ENCODE results near the gene BICDL2.
"Not testable (repeated sequence)": the region's sequence is repeated elsewhere in the genome, so short reads cannot be mapped to it uniquely, and the experiment has no call there.

BICDL2 gene

GRCh38 chr16:3036726-3037315 is at the start of gene BICDL2:
TSS of gene BICDL2 (minus strand) at chr16:3036944. CDS start at chr16:3035496, 1,448 bp downstream.
- no peak for DNase-seq

GRCh38 chr16:3085868-3086595 is 49.3 kb upstream of the BICDL2 start:
- DNase-seq, result no peak

GRCh38 chr16:3084969-3085670 is 48.4 kb upstream of the BICDL2 start:
- DNase-seq, result no peak

DNA sequence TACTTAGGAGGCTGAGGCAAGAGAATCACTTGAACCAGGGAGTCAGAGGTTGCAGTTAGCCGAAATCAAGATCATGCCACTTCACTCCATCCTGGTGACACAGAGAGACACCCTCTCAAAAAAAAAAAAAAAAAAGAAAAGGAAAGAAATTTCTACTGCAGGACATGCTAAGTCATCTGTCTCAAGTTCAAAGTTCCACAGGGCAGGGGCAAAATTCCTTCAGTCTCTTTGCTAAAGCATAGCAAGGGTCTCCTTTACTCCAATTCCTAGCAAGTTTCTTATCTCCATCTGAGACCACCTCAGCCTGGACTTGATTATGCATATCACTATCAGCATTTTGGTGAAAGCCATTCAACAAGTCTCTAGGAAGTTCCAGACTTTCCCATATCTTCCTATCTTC is 47.7 kb upstream of the BICDL2 start:
- DNase-seq, result no peak

- DNase-seq, result not testable (repeated sequence)
These were observed 46.7 kb upstream of the BICDL2 start for GRCh38 chr16:3083408-3083807.

GRCh38 chr16:3081957-3082356 is 45.2 kb upstream of the BICDL2 start:
- not testable (repeated sequence) for DNase-seq

GRCh38 chr16:3080024-3080423 is 43.3 kb upstream of the BICDL2 start:
- no peak for DNase-seq

- DNase-seq, result no peak
These were observed 39.8 kb upstream of the BICDL2 start for GRCh38 chr16:3076577-3076976.

DNA sequence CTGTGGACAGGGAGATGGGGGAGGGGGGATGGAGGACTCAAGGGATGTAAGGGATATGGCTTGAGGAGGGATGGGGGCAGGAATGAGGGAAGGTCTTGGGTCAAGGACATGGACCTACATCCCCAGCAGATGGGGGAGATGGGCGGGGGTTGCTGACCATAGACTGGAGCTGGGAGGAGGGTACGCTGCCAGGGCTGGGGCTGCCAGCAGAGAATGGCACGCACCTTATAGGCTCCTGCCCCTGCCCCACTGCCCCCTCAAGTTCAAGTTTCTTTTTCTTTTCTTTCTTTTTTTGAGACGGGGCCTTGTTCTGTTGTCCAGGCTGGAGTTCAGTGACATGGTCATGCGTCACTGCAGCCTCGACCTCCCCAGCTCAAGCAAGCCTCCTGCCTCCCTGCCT is 39.2 kb upstream of the BICDL2 start:
- not testable (repeated sequence) for DNase-seq

DNA sequence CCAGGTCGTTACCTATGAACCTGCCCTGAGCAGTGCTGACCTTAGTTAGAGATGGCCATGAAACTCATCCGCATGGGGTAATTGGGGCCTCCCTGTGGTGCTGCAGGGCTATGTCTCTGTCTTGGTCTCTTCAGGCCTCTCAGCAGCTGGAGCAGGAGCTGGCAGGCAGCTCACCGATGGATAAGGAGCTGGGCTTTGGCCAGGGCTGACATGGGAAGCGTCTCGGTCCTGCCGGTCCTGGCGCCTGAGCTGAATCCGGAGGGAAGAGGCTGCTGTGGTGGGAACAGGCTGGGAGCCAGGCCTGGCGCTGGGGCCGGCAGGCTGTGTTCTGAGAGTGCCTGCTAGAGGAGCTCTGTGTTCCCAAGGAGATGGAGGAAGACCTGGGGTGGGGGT is 38.8 kb upstream of the BICDL2 start:
- DNase-seq, result no peak

DNA sequence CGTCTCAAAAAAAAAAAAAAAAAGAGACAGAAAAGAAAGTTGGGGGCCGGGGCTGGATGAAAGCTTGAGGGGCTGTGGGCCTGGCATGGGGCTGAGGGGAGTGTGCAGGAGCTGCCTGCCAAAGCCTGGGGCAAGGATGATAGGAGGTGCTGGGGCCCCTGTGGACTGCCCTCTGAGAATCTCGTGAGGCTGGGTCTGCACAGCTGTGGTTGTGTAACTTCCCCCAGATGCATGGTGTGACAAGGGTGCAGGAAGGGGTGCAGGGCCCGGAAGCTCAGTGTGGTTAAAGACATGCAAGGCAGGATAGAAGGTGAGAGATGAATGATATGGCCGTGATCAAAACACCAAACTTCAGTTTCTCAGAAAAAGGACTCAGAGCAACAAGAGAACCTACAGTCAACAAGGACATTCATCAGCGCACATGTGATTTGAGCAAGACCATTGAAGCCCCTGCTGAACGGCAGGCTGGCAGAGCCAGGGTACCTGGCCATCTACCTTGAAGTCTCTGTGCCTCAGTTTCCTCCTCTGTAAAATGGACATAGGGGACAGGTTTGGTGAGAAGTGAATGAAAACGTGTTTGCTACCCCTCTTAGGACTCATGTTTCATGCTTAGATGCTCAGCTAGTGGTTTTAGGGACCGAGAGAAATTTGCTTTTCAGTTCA is 38.2 kb upstream of the BICDL2 start:
- no peak for DNase-seq

- DNase-seq, result no peak
These were observed 36.7 kb upstream of the BICDL2 start for GRCh38 chr16:3073448-3073847.

GRCh38 chr16:3072576-3073263 is 36.0 kb upstream of the BICDL2 start:
- not testable (repeated sequence) for DNase-seq

- DNase-seq, result not testable (repeated sequence)
These were observed 35.4 kb upstream of the BICDL2 start for GRCh38 chr16:3072148-3072547.

- no peak for DNase-seq
These were observed 34.9 kb upstream of the BICDL2 start for GRCh38 chr16:3071655-3072054.

GRCh38 chr16:3070608-3071111 is 33.9 kb upstream of the BICDL2 start:
- DNase-seq, result no peak

DNA sequence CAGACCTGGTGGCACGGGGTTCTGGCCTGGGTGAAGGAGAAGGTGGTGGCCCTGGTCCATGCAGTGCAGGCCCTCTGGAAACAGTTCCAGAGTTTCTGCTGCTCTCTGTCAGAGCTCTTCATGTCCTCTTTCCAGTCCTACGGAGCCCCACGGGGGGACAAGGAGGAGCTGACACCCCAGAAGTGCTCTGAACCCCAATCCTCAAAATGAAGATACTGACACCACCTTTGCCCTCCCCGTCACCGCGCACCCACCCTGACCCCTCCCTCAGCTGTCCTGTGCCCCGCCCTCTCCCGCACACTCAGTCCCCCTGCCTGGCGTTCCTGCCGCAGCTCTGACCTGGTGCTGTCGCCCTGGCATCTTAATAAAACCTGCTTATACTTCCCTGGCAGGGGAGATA is 32.4 kb upstream of the BICDL2 start:
- DNase-seq, result not testable (repeated sequence)

GRCh38 chr16:3068487-3068886 is 31.7 kb upstream of the BICDL2 start:
- DNase-seq, result no peak

DNA sequence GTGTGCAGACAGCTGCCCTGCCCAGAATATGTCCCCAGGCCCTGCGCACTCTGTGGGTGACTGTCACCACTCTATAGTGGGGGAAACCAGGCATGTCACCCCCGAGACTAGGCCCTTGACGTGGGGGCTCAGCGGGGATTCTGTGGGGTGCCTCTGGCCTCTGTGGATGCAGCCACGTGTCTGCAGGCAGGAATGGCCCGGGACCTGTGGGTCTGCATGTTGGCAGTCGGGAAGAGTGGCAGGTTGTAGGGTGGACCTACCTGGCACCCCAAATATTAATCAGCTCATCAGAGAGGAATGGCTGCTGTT is 29.6 kb upstream of the BICDL2 start:
- DNase-seq, result no peak

- DNase-seq, result no peak
These were observed 29.1 kb upstream of the BICDL2 start for GRCh38 chr16:3065742-3066439.

DNA sequence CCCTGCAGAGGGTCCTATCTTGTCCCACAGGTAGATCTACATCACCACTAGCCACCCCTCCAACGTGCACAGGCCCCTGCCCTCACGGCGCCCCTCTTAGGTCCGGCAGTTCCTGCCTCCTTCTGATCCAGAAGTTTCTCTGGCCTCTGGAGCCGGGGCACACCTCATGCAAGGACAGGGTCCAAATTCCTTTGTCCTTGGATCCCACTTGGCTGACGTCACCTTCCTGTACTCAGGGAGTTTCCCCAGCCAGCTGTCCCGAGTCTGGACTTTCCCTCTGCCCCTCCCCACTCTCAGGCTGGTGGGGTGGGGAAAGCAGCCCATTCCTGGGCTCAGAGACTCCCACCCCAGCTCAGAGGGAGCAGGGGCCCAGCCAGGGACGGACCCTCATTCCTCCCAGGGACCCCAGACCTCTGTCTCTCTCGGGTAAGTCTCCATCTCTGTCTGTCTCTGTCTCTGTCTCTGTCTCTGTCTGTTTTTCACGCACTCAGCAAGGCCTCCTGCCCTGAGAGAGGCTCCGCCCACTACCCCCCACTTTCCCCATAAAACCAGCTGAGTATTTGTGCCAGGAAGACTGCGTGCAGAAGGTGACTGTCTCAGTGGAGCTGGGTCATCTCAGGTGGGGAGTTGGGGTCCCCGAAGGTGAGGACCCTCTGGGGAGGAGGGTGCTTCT is 28.5 kb upstream of the BICDL2 start, which contains the start of gene IL32:
Gene IL32, plus strand, starts transcription at position 572 of the 673 bp plus-strand sequence. CDS start 172 bp downstream, outside the sequence.
- no peak for DNase-seq

Measured in NCI-H748 treated with DMSO at 0.1 percent for 48 hours (cell line).